ENCODE measurements around the gene LACTBL1.

DNA sequence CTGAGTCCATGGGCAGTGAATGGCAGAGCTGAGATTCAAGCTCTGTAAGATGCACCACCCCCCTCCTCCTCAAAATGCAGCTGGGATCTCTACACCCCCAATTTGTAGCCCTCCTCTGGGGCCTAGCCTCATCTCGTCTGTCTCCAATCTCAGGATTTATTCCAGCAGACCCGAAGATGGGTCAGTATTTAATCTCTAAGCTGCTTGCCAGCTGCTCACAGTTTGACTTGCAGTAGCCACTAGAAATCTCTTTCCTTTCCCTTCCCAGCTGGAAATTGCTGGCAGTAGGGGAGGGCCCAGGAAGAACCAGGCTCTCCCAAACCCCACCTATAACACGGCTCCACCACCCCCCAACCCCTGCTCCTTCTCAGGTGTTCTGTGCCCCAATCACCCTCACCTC is 1.5 kb downstream of the LACTBL1 start:
- TF ChIP-seq CTCF (IDR thresholded peaks at IDR 0.05) (no peak), ZFX (IDR thresholded peaks at IDR 0.05; ENCODE audit: borderline replicate concordance) (no peak)

All from 22Rv1 (cell line).